Activated naive CD8-positive, alpha-beta T cell treated with anti-CD3 and anti-CD28 coated beads for 36 hours (primary cell): ENCODE measurements around the gene MACROD1. TPM values are rescaled to one million over a fixed set of nuclear protein-coding genes. Genes with fewer than 3 reads are reported as not detected.
A peak's percentile ranks its signal among the peaks of the same experiment; 100 is the strongest.

Source experiments
- DNase-seq: peaks from one replicate; pipeline ENCODE4 v3.0.0; 2021
- H3K27ac Mint-ChIP-seq: one replicate; pipeline ENCODE4 v1.8.0; 2022; ENCODE audit warnings: mild to moderate bottlenecking, moderate library complexity, mixed read lengths
- H3K27me3 Mint-ChIP-seq: one replicate; pipeline ENCODE4 v1.8.0; 2022; ENCODE audit warnings: mild to moderate bottlenecking, mixed read lengths
- H3K36me3 Mint-ChIP-seq: one replicate; pipeline ENCODE4 v1.8.0; 2021; ENCODE audit warnings: mild to moderate bottlenecking, mixed read lengths
- H3K4me1 Mint-ChIP-seq: one replicate; pipeline ENCODE4 v1.8.0; 2021; ENCODE audit warnings: mixed read lengths
- H3K4me3 Mint-ChIP-seq: one replicate; pipeline ENCODE4 v1.8.0; 2022; ENCODE audit warnings: mild to moderate bottlenecking, moderate library complexity, mixed read lengths
- H3K9me3 Mint-ChIP-seq: one replicate; pipeline ENCODE4 v1.8.0; 2022; ENCODE audit warnings: mixed read lengths
- total RNA-seq, 2 experiments: library from RNA; stranded (reverse); gene quantifications; one replicate each; pipeline ENCODE4 v1.2.3, GENCODE V29; 2021

MACROD1 gene
- total RNA-seq, 2 experiments from 2014 or later = 27.6 to 29.6 TPM

DNA sequence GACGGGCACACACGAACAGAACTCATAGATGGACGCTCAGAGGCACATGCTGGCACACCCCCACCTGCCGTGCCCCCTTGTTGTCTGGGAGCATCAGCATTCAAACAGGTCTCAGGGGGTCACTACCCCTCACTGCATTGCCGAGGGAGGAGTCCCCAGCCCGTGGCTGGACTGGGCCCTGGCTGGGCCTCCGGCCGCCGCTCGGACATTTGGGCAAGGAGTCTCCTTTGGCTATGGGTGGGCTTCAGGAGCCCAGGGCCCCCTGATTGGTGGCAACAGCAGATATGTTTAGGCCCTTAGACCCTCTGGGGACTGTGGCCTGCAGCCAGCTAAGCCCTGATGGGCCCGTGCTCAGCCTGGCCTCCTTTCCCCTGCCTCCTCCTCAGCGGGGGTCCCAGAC lies 88.3 kb downstream of the MACROD1 start:
- Mint-ChIP-seq H3K27me3 (no peaks in the 10 kb centered on the region), H3K4me1 (no peaks in the 10 kb centered on the region), H3K9me3 (no peaks in the 10 kb centered on the region), H3K36me3 (no peaks in the 10 kb centered on the region), H3K4me3 (no peak overlapping the region), H3K27ac (no peak overlapping the region)
- DNase-seq = no peak

DNA sequence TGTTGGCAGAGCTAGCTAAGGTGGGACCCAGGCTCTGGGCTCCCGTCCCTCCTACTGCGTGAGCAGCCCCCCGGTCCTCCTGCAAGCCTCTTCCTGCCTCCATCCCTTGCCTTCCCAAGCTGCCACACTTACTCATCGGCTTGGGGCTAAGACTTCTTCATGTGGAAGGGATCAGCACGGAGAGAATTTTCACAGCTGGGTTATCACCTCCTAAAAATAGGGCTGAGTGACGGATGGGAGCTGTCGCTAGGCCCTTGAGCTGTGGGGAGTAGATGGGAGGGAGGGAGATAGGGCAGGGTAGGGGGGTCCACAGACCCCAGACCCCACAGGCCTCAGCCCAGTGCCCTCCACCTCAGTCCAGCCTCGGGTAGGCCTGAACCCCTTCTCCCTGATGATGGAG lies 89.2 kb downstream of the MACROD1 start:
- H3K27me3 Mint-ChIP-seq = no peaks in the 10 kb centered on the region
- H3K4me1 Mint-ChIP-seq = no peaks in the 10 kb centered on the region
- H3K9me3 Mint-ChIP-seq = no peaks in the 10 kb centered on the region

DNA sequence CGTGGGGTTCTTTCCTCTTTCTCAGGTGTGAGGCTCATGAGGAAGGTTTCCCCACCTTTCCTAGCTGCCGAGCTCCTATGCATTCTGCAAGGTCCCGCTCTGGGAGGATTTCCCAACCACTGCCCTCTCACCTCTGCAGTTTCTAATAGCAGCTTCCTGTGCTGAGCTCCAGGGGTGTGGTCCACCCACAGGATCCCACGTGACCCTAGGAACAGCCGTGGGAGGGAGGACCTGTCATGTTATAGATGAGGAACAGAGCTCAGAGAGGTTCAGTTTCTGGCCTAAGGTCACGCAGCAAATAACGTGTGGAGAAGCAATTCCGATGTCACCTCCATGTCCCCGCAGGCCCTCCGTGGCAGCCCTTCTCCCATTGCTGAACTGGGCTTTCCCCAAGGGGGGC lies 91.7 kb downstream of the MACROD1 start:
- no peak for DNase-seq
- no peaks in the 10 kb centered on the region for H3K9me3 Mint-ChIP-seq
- H3K4me1 Mint-ChIP-seq = no peaks in the 10 kb centered on the region
- H3K27ac Mint-ChIP-seq = no peak overlapping the region
- no peak overlapping the region for H3K4me3 Mint-ChIP-seq
- no peaks in the 10 kb centered on the region for H3K36me3 Mint-ChIP-seq
- no peaks in the 10 kb centered on the region for H3K27me3 Mint-ChIP-seq

More for the DNA sequence above, 89.2 kb downstream of the MACROD1 start:
- H3K36me3 Mint-ChIP-seq = no peaks in the 10 kb centered on the region
- H3K27ac Mint-ChIP-seq = no peak overlapping the region
- H3K4me3 Mint-ChIP-seq = no peak overlapping the region
- no peak for DNase-seq

DNA sequence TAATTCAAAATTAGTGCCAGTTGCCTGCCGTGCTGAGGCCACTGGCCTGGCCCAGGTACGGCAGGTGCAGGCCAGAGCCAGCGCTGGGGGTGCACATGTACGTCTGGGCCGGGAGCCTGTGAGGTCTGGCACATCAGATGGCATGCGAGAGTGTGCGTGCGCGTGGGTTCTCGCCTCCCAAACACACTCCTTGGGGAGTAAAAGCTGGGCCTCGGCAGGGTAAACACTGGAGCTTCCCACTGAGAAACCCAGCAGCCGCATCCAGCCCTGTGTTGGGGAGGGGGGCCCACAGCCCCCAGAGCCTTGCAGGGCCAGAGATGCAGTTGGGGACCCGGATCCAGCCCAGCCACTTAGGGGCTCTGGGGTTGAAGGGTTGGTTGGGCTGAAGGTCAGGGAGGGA lies 92.4 kb downstream of the MACROD1 start:
- Mint-ChIP-seq H3K4me3 (no peak overlapping the region), H3K27ac (no peak overlapping the region), H3K36me3 (no peaks in the 10 kb centered on the region), H3K27me3 (no peaks in the 10 kb centered on the region), H3K9me3 (no peaks in the 10 kb centered on the region), H3K4me1 (no peaks in the 10 kb centered on the region)
- DNase-seq = no peak

DNA sequence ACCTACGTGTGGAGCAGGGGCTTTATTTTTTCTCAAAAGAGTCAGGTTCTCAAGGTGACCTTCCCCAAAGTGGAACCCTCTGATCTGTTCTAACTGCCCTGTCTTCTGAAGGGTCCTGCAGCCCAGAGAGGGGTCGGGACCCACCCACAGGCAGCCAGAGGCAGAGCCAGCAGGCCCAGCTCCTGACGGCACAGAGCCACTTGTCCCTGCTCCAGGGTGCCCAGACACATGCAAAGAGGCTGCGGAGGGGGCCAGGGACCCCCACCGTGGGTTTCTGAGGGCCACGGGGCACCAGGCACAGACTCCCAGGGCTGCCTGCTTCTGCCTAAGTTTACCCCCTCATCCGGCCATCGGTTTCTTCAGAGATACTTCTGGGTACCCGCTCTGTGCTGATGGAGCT lies 93.0 kb downstream of the MACROD1 start:
- H3K27ac Mint-ChIP-seq = no peak overlapping the region

DNA sequence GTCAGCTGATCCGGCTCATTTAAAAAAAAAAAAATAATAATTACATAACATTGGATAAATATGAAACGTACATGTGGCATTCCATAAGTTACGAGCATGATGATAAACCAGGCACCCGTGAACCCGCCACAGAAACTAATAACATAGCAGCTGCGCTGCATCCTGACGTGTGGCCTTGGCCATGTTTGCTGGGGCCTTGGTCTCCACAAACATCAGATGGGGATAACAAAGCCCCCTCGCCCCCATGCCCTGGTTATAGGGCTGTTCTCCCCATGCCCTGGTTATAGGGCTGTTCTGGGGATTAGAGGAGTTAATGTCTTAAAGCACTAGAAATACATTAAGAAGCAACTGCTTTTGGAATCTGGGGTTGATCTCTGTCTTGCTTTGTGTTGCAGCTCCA lies 93.5 kb downstream of the MACROD1 start:
- no peaks in the 10 kb centered on the region for H3K27me3 Mint-ChIP-seq
- no peaks in the 10 kb centered on the region for H3K36me3 Mint-ChIP-seq
- H3K27ac Mint-ChIP-seq = no peak overlapping the region
- peaks cover 2% of the 10 kb centered on the region for H3K4me1 Mint-ChIP-seq
- no peaks in the 10 kb centered on the region for H3K9me3 Mint-ChIP-seq
- H3K4me3 Mint-ChIP-seq = no peak overlapping the region
- no peak for DNase-seq

More for the DNA sequence above, 93.0 kb downstream of the MACROD1 start:
- DNase-seq = no peak
- Mint-ChIP-seq H3K27me3 (no peaks in the 10 kb centered on the region), H3K4me3 (no peak overlapping the region), H3K9me3 (no peaks in the 10 kb centered on the region), H3K36me3 (no peaks in the 10 kb centered on the region), H3K4me1 (peaks cover 2% of the 10 kb centered on the region)

DNA sequence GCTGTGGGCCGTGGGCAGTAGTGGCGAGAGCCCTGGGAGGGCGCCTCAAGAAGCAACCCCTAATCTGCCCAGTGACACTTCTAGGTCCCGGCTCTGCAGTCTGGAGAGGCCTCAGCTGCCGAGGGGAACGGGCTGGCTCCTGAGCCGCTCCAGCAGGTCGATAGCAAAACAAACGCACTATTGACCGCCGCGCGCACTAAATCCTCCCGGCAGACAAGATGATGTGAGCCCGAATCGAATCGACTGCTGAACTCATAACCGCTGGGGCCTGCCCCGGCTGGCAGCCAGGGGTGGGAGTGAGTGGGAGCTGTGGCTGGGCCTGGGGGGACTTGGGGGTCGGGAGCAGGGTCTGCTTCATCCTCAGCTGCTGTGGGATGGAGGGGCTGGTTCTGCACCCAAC lies 94.1 kb downstream of the MACROD1 start:
- Mint-ChIP-seq H3K4me3 (no peak overlapping the region), H3K27me3 (no peaks in the 10 kb centered on the region), H3K36me3 (no peaks in the 10 kb centered on the region), H3K9me3 (no peaks in the 10 kb centered on the region), H3K4me1 (peaks cover 2% of the 10 kb centered on the region), H3K27ac (no peak overlapping the region)
- no peak for DNase-seq

DNA sequence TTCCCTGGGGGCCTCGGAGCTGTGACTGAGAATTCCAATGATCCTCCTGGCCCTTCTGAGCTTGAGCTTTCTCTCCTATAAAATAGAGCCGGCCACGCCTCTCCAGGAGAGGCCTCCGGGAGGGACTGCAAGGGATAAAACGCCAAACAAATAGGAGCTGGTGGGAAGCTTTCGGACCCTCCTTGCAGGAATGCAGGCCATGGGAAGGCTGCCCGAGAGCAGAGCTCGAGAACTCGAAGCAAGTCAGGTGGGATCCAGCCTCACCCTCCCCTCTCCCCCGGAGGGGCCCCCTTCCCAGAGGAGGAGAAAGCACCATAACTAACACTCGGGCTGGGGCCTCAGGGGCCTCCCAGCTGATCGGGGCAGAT lies 95.6 kb downstream of the MACROD1 start:
- Mint-ChIP-seq H3K36me3 (no peaks in the 10 kb centered on the region), H3K27me3 (no peaks in the 10 kb centered on the region), H3K27ac (no peak overlapping the region), H3K4me1 (peaks cover 6% of the 10 kb centered on the region), H3K9me3 (no peaks in the 10 kb centered on the region), H3K4me3 (no peak overlapping the region)
- DNase-seq = no peak

DNA sequence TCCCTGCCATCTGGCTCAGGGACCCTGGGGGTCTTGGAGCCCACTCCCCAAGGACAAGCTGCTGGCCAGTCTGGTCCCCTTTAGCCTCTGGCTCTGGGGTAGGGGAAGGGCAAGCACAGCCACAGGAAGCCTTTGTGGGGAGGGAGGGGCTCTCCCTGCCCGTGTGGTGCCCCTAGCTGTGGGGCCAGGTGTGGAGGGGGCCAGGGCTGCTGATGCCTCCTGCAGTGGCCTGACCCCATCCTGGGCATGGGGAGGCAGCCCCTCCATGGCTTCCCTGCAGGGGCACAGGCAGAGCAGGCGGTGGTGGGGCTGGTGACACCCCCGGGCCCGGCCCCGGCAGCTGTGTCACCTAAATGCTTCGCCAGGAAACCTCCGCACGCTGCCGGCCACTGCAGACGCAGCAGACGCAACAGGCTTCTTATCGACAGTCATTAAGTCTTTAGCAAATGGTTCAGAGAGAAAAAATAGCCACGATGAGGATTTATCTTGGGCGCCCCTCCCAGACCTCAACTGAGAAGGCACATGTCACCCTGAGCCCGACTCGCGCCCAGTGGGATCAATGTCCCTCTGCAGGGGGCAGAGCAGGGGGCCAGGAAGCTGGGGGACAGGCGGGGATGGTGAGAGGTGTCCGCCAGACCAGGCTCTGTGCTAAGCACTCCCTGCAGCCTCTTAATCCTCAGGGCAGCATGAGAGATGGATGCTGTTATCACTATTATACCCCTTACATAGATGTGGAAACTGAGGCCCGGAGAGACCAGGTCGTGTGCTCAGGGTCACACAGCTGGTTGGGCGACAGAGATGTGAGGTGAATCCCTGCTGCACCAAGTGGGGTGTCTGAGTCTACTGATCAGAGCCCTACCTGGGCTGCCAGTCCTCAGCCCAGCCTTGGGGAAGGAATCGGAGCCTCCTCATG lies 96.3 kb downstream of the MACROD1 start:
- Mint-ChIP-seq H3K27ac (no peak overlapping the region), H3K36me3 (no peaks in the 10 kb centered on the region), H3K9me3 (no peaks in the 10 kb centered on the region), H3K4me1 (peaks cover 6% of the 10 kb centered on the region), H3K4me3 (no peak overlapping the region), H3K27me3 (no peaks in the 10 kb centered on the region)
- no peak for DNase-seq

DNA sequence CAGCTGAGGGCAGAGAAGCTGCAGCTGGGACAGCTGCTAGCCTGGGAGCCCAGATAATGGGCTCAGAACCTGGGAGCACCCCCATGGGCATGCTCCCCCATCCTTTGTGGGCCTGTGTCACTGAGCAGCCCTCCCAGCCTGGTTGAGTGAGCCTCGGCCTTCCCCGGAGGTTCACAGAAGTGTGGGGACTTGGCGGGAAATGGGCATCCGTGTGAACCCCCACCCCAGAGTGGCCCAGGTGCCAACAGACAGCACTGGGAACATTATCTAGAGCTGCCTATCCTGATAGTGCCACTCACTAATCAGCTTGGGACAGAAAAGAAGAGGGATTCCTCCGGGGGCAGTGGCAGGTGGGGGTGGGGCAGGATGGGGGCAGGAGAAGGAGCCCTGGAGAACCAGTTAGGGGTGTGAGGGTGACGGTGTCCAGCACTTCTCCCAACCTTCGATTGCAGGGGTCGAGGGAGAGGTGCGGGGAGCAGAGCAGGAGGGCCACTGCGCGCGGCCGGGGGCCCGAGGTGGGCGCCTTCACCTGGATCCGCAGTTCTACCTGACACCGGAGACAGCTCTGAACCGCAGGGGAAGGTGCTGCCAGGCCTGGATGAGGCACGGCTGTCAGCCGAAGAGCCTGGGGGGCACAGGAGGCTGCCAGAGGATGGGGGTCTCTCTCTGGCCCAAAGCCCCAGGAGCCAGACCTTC lies 97.1 kb downstream of the MACROD1 start:
- Mint-ChIP-seq H3K36me3 (no peaks in the 10 kb centered on the region), H3K9me3 (no peaks in the 10 kb centered on the region)

DNA sequence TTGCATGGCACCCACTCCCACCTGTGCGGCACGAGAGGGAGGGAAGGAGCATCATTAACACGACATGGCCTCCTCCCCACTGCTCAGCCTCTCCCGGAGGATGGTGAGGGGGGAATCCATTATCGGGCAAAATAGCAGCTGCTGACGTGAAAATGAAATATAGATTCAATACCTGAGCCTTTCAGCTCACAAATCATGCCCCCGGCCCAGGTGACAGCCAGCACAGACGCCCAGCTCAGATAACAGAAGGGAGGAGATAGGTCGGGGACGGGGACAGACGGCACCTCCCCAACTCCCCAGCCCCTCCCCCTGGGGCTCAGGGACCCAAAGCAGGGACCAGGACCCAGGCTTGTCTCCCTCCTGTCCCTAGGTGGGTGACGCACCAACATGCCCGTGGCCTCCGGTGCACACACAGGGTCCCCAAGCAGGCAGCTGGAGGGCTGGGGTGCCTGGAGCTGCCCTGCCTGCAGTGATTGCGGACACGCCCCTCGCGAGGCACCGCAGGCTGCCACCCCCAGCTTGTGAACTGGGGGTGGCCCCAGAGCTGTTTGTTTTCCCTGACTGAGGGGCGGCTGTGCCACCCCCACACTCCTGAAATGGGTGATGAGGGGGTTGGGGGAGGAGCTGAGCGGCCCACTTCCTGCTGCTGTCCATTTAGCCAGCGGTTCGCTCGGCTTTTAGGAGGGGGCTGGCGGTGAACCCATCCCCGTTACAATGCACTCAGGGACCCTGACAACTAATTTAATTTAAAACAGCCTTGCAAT lies 98.5 kb downstream of the MACROD1 start:
- Mint-ChIP-seq H3K9me3 (no peaks in the 10 kb centered on the region), H3K4me1 (peaks cover 6% of the 10 kb centered on the region), H3K36me3 (no peaks in the 10 kb centered on the region), H3K27me3 (no peaks in the 10 kb centered on the region), H3K27ac (no peak overlapping the region), H3K4me3 (no peak overlapping the region)
- DNase-seq = peak; percentile 26

More for the DNA sequence above, 97.1 kb downstream of the MACROD1 start:
- H3K27me3 Mint-ChIP-seq = no peaks in the 10 kb centered on the region
- peaks cover 6% of the 10 kb centered on the region for H3K4me1 Mint-ChIP-seq
- no peak overlapping the region for H3K4me3 Mint-ChIP-seq
- no peak overlapping the region for H3K27ac Mint-ChIP-seq
- DNase-seq = no peak

DNA sequence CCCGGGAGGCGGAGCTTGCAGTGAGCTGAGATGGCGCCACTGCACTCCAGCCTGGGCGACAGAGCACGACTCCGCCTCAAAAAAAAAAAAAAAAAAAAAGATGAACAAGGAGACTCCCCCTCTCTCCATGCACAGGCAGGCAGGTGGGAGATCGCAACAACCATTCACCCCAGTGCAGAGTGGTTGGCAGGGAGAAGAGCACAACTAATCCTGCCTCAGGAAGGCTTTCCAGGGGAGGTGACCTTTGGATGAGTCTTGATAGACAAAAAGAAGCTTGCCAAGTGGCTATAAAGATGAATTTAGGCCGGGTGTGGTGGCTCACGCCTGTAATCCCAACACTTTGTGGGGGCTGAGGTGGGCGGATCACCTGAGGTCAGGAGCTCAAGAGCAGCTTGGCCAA lies 100.2 kb downstream of the MACROD1 start:
- no peaks in the 10 kb centered on the region for H3K9me3 Mint-ChIP-seq

DNA sequence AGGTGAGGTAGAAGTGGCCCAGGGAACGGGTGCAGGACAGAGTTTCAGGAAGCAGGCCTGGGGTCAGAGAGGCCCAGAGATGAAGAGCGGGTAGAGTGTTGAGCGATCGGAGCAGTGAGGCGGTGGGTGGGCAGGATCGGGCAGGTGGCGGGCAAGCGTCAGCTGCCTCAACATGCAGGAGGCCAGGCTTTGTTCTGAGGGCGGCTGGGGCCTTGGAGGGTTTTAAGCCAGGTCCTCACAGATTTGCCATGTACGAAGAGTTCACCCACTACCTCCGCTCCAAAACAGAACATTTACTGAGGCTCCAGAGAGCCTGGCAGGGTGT lies 100.8 kb downstream of the MACROD1 start:
- Mint-ChIP-seq H3K27ac (no peak overlapping the region), H3K4me3 (no peak overlapping the region), H3K9me3 (no peaks in the 10 kb centered on the region), H3K36me3 (no peaks in the 10 kb centered on the region), H3K4me1 (peaks cover 9% of the 10 kb centered on the region), H3K27me3 (peaks cover 15% of the 10 kb centered on the region)
- DNase-seq = no peak

More for the DNA sequence above, 100.2 kb downstream of the MACROD1 start:
- Mint-ChIP-seq H3K27me3 (peaks cover 12% of the 10 kb centered on the region), H3K27ac (no peak overlapping the region), H3K4me3 (no peak overlapping the region), H3K4me1 (peaks cover 9% of the 10 kb centered on the region), H3K36me3 (no peaks in the 10 kb centered on the region)
- no peak for DNase-seq

DNA sequence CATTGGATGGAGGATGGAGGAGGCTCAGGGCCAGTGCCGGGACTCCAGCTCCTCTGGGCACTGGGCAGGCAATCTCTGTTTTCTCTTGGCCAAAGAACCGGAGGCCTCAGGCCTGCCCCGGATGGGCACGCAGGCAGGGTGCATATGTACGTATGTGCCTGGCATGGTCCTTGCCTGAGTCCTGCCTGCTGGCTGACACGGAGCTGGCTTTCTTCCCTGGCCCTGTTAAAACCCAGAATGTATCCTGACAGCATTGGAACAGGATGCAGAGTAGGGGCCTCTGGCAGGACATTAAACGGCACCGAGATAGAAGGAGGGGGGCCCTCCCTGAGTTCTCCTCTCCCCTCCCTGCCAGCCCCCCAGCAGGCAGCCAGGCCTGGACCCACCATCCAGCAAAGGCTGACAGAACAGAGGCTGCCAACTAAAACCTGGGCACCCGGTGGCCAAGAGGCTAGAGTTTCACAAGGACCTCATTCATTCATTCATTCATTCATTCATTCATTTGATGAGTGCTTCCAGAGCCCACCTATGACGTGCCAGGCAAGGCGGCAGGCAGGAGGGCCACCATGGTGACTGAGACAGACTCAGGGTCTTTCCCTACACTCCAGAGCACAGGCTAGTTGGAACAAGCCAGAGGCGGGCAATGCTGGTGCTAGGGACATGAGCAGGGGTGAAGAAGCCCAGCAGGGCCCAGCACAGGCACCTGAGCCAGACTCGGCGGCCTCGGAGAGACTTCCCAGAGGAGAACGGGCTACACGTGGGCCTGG lies 101.4 kb downstream of the MACROD1 start:
- H3K4me3 Mint-ChIP-seq = no peak overlapping the region
- H3K9me3 Mint-ChIP-seq = no peaks in the 10 kb centered on the region
- H3K27ac Mint-ChIP-seq = no peak overlapping the region
- no peak for DNase-seq
- no peaks in the 10 kb centered on the region for H3K36me3 Mint-ChIP-seq
- H3K4me1 Mint-ChIP-seq = peaks cover 9% of the 10 kb centered on the region
- H3K27me3 Mint-ChIP-seq = peaks cover 15% of the 10 kb centered on the region

DNA sequence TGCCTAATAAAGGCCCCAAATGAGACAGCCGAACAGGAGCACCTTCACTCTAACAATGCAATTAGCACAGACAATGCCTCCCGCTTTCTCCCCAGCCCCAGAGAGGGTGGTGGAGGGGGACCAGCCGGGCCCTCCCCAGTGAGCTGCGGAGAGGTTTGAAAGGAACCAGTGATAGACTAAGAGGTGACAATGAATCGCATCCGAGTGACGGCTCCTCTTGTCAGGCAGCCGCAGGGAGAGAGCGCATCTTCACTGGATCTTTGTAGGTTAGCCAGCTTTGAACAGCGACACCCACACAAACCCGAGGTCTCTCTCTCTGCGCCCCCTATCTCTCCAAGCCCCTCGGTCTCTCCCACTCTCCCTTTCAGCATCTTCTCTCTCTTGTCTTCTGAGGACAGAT lies 102.1 kb downstream of the MACROD1 start:
- DNase-seq = no peak
- H3K9me3 Mint-ChIP-seq = no peaks in the 10 kb centered on the region
- H3K27me3 Mint-ChIP-seq = peaks cover 15% of the 10 kb centered on the region
- H3K4me3 Mint-ChIP-seq = no peak overlapping the region
- H3K36me3 Mint-ChIP-seq = no peaks in the 10 kb centered on the region
- peaks cover 9% of the 10 kb centered on the region for H3K4me1 Mint-ChIP-seq
- no peak overlapping the region for H3K27ac Mint-ChIP-seq
